Peyer's patch (tissue), 4 donors: ENCODE data around the gene WARS2.

ENCODE experiments used
- POLR2A ChIP-seq, 2 donors: fragments of 450-650 bp; IDR thresholded peaks; one replicate each; pipeline ENCODE4 v1.5.1; 2017; ENCODE audit warnings: antibody characterized with exemption in 2 of 2, mild to moderate bottlenecking in 2 of 2, moderate library complexity in 2 of 2
- TF ChIP-seq, protein P1 (sequence below), 6 experiments: fragments of 450-650 bp in 4 of 6; fragments of 200-600 bp in 2 of 6; sonication (generic) in 1 of 6; IDR thresholded peaks; one replicate each; pipeline ENCODE4 v1.5.1; 2017 to 2019; ENCODE audit warnings: antibody characterized with exemption in 6 of 6, mild to moderate bottlenecking in 3 of 6, moderate library complexity in 1 of 6

DNA sequence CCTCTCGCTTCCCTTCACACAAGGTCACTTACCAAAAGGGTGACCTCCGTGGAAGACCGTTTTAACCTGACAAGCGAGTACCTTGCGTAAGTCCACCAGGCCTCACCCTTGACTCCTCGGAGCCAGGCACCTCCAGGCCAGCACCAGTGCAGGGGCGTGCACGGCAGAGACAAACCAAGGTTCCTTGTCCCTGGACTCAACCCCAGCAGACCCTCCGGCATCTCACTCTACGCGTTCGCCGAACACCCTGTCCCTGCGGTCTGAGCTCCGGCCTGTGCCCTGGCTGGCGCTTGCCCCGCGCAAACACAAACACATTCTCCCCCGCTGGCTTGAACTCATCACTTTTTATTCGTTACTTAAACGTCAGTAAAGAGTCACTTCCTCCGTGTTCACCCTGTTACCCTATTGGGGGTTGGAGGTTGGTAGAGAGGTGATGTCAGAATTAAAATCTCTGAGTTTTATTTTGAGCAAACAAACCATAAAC, 156.9 kb downstream of the WARS2 start:
- TF ChIP-seq, protein P1, sequence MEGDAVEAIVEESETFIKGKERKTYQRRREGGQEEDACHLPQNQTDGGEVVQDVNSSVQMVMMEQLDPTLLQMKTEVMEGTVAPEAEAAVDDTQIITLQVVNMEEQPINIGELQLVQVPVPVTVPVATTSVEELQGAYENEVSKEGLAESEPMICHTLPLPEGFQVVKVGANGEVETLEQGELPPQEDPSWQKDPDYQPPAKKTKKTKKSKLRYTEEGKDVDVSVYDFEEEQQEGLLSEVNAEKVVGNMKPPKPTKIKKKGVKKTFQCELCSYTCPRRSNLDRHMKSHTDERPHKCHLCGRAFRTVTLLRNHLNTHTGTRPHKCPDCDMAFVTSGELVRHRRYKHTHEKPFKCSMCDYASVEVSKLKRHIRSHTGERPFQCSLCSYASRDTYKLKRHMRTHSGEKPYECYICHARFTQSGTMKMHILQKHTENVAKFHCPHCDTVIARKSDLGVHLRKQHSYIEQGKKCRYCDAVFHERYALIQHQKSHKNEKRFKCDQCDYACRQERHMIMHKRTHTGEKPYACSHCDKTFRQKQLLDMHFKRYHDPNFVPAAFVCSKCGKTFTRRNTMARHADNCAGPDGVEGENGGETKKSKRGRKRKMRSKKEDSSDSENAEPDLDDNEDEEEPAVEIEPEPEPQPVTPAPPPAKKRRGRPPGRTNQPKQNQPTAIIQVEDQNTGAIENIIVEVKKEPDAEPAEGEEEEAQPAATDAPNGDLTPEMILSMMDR (IDR thresholded peaks at IDR 0.05), result no peak
- TF ChIP-seq POLR2A (IDR thresholded peaks at IDR 0.05), result no peak
